GM18508 (cell line): ENCODE results near the gene CDK5RAP2.
"Not testable (repeated sequence)": the region's sequence is repeated elsewhere in the genome, so short reads cannot be mapped to it uniquely, and the experiment has no call there.

Experiments
- ATAC-seq: cut with Tn5 transposase; IDR thresholded peaks from one replicate; pipeline ENCODE4 v1.9.1; 2021; ENCODE audit warnings: moderate number of reproducible peaks; ENCODE audit not compliant: insufficient read depth, unreplicated experiment

Gene CDK5RAP2

GRCh38 chr9:120580051-120580896 is at the start of gene CDK5RAP2:
CDK5RAP2 (minus strand) TSS chr9:120580167; CDS start chr9:120579978, 189 bp downstream.
- ATAC-seq: peak; percentile 65

GRCh38 chr9:120628925-120629497 is 49.0 kb upstream of the CDK5RAP2 start:
- ATAC-seq: not testable (repeated sequence)

GRCh38 chr9:120628207-120628924 is 48.4 kb upstream of the CDK5RAP2 start:
- ATAC-seq: no peak

GRCh38 chr9:120627073-120627472 is 47.1 kb upstream of the CDK5RAP2 start:
- no peak for ATAC-seq

- ATAC-seq: no peak
These were observed 46.5 kb upstream of the CDK5RAP2 start for GRCh38 chr9:120626512-120626911.

- no peak for ATAC-seq
These were observed 45.3 kb upstream of the CDK5RAP2 start for GRCh38 chr9:120625222-120625621.

GRCh38 chr9:120622790-120623189 is 42.8 kb upstream of the CDK5RAP2 start:
- ATAC-seq: no peak

GRCh38 chr9:120621941-120622340 is 42.0 kb upstream of the CDK5RAP2 start:
- no peak for ATAC-seq

- ATAC-seq: no peak
These were observed 40.0 kb upstream of the CDK5RAP2 start for GRCh38 chr9:120619751-120620655.

GRCh38 chr9:120616966-120617935 is 37.3 kb upstream of the CDK5RAP2 start:
- no peak for ATAC-seq

GRCh38 chr9:120612218-120612617 is 32.3 kb upstream of the CDK5RAP2 start:
- no peak for ATAC-seq

- no peak for ATAC-seq
These were observed 31.7 kb upstream of the CDK5RAP2 start for GRCh38 chr9:120611690-120612068.

- no peak for ATAC-seq
These were observed 31.2 kb upstream of the CDK5RAP2 start for GRCh38 chr9:120610975-120611689.

GRCh38 chr9:120609636-120610035 is 29.7 kb upstream of the CDK5RAP2 start:
- no peak for ATAC-seq

- no peak for ATAC-seq
These were observed 28.5 kb upstream of the CDK5RAP2 start for GRCh38 chr9:120608421-120608820.

- no peak for ATAC-seq
These were observed 23.6 kb upstream of the CDK5RAP2 start for GRCh38 chr9:120603591-120603990.

GRCh38 chr9:120603010-120603409 is 23.0 kb upstream of the CDK5RAP2 start:
- no peak for ATAC-seq

GRCh38 chr9:120593955-120594277 is 13.9 kb upstream of the CDK5RAP2 start:
- ATAC-seq: no peak
